B cell (primary cell): Measurements from ENCODE around the gene RACK1.

Source experiments
- EZH2 ChIP-seq: IDR thresholded peaks from 2 replicates; pipeline ENCODE4 v1.6.1; 2012; ENCODE audit warnings: borderline replicate concordance, low read depth, mild to moderate bottlenecking, moderate library complexity, low read length; ENCODE audit not compliant: insufficient read depth, poor library complexity, severe bottlenecking
- TF ChIP-seq, protein P1 (sequence below): fragments of 200-600 bp; IDR thresholded peaks from one replicate; pipeline ENCODE4 v1.8.0; 2022; ENCODE audit warnings: antibody characterized with exemption, mild to moderate bottlenecking

DNA sequence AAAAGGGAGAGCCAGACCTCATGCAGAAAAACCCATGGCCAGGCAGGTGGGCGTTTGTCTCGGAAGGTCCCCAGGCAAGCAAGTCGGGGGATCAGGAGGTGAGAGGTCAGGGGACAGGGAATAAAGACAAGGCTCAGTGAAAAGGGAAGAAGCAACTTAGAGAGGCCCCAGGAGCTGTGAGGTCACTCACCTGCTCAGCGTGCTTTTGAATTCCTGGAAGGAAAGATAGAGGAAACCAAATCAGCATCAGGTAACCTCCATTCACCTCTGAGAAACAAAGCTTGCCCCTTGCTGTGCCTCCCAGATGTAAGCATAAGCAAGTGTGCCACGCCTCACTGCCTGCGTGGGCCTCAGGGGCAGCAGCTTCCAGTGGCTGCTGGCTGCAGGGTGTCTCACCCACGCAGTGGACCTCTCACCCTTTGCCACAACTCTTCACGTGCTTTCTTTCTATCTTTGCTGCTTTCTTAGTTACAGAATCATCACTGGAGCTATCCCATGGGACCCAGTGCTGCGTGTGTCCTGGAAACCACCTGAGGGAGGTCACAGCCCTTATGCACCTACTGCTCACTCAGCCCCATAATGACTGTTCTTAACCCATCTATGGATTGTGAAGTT is 44.7 kb downstream of the RACK1 start:
- TF ChIP-seq, protein P1, sequence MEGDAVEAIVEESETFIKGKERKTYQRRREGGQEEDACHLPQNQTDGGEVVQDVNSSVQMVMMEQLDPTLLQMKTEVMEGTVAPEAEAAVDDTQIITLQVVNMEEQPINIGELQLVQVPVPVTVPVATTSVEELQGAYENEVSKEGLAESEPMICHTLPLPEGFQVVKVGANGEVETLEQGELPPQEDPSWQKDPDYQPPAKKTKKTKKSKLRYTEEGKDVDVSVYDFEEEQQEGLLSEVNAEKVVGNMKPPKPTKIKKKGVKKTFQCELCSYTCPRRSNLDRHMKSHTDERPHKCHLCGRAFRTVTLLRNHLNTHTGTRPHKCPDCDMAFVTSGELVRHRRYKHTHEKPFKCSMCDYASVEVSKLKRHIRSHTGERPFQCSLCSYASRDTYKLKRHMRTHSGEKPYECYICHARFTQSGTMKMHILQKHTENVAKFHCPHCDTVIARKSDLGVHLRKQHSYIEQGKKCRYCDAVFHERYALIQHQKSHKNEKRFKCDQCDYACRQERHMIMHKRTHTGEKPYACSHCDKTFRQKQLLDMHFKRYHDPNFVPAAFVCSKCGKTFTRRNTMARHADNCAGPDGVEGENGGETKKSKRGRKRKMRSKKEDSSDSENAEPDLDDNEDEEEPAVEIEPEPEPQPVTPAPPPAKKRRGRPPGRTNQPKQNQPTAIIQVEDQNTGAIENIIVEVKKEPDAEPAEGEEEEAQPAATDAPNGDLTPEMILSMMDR, result no peak
- no peak for TF ChIP-seq EZH2
